Umbilical cord (tissue), 2 donors: Measurements from ENCODE around the gene CDC45. TPM values are rescaled to one million over a fixed set of nuclear protein-coding genes. Genes with fewer than 3 reads are reported as not detected.
A peak's percentile ranks its signal among the peaks of the same experiment; 100 is the strongest.

Experiments used
- DNase-seq: peaks from one replicate; pipeline ENCODE4 v3.0.0-alpha.2; 2015; ENCODE audit warnings: low spot score
- total RNA-seq: library from RNA; depleted of rRNA; stranded (reverse); fragments of >200 nt; gene quantifications from one replicate; pipeline ENCODE4 v1.2.3, GENCODE V29; 2014; ENCODE audit warnings: low replicate concordance; ENCODE audit not compliant: insufficient read depth

CDC45 gene
- total RNA-seq, 1 donor from 2014 or later = 0.96 TPM

DNA sequence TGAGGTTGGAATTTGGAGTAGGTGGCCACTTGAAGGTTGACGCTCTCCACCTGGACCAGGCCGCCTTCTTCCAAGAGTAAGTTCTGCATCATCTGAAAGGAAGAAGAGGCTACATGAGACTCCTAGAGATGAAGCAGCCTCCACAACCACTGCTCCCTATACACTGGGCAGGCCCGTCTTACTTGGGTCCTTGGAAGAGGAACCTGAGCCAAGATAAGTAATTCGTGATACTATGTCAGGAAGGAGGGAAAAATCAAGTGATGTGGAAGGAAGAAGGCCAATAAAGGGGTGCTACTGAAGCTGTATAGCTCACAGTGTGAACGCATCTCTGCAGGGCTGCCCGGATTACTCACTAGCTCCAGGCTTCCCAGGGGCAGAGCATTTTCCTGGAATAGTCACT is 11.8 kb upstream of the CDC45 start:
- DNase-seq = no peak

GRCh38 chr22:19469421-19469820 is 10.3 kb upstream of the CDC45 start:
- DNase-seq = no peak

DNA sequence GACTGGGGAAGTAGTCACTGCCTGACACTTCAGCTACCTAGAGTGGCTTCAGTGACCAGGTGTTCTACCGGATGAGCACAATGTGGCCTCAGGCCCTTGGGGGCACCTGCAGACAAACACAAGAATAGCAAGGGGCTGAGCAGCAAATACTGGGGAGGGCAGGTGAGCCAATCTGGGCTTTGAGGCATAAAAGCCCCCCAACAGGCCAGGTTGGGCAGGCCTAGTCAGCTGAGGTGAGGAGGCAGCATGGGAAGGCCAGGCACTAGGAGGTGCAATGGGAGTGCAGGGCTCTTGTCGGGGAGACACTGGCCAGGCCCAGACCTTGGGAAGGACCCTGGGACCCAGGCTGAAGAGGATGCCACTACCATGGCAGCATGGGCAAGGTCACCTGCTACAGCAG is 9.7 kb upstream of the CDC45 start:
- no peak for DNase-seq

GRCh38 chr22:19471572-19471971 is 8.1 kb upstream of the CDC45 start:
- DNase-seq = no peak

- DNase-seq = no peak
These were observed 7.5 kb upstream of the CDC45 start for GRCh38 chr22:19472233-19472632.

DNA sequence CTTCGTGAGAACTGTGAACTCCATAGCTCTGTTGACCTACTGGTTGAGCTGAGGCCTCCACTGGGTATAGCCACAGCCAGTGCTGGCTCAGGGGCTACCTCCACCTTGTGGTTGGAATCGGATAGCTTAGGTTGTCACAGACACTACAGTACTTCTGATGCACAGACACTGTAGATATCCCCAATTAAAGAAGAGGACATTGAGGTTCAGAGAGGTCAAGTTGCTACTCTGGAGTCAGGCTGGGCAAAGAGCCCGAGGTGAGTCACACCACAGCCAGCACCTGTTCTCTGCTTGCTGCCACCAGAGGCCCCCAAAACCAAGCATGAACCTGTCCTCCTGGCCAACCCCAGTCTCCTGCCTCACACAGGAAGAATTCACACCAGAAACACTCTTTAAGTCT is 6.1 kb upstream of the CDC45 start:
- no peak for DNase-seq

GRCh38 chr22:19476023-19476422 is 3.7 kb upstream of the CDC45 start:
- DNase-seq = no peak

DNA sequence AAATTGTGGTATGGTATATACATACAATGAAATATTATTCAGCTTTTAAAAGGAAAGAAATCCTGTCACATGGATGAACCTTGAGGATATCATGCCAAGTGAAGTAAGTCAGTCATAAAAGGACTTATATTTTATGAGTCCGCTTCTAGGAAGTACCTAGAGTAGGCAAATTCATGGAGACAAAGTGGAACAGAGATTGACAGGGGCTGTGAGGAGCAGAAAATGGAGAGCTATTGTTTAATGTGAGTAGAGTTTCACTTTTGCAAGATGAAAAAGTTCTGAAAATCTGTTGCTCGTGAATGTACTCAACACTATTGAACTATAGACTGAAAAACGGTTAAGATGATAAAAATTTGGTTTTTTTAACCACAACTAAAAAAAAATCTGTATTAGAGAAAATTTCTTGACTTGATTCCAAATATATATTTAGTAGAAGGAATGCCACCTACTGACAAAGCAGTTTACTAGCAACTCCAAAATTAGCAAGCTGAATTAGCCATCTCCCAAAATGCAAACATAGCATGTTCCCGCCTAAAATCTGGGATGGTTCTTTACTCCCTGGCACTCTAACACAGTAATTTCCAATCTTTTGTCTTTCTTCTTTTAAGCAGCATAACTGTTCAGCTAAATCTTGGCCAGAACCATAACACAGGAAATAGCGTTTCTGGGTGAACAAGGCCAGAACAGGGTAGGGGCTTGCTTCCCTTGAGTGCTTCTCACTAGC is 2.2 kb upstream of the CDC45 start:
- DNase-seq = no peak

- no peak for DNase-seq
These were observed 1.4 kb upstream of the CDC45 start for GRCh38 chr22:19478045-19478900.

GRCh38 chr22:19478901-19479354 is 792 bp upstream of the CDC45 start, which contains the start of gene UFD1:
UFD1 (minus strand) TSS chr22:19479193; CDS start chr22:19479085, 108 bp downstream.
- peak; percentile 86 for DNase-seq

DNA sequence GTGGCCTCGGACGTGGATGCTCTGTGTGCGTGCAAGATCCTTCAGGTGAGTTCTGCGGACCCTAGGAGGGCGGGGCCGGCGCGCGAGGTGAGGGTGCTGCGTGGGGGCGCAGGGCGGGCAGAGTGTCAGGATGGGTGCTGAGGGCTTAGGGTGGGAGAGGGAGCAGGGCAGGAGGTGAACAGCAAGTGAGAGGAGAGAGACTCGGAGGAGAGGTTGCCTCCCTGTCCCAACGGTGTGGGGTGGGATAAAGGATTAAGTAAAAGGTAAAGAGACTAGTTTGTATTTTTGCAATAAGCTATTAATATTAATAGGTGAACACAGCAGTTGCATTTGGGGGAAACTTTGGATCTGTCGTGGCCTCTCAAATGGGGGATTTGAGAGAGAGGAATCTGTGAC is 451 bp downstream of the CDC45 start:
- no peak for DNase-seq

GRCh38 chr22:19480789-19481188 is 1.1 kb downstream of the CDC45 start:
- DNase-seq = no peak

DNA sequence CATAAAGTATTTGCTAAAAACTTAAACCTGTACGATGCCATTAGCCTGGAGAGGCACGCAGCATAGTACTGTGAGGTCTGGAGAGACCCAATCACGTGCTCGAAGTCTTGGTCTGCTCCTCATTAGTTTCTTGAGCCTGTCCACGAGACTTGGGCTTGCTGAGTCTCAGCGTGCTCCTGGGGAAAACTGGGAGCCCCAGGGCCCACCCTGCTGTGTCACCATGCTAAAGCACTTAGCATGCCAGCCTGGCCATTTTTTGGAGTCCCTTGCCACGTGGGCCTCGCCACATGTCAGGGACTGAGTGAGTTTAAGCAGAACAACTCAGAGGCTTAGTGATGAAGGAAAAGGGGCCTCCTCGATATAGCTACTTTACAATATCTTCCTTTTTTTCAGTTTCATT is 2.6 kb downstream of the CDC45 start:
- DNase-seq = no peak

GRCh38 chr22:19483481-19484244 is 3.9 kb downstream of the CDC45 start:
- peak; percentile 8 for DNase-seq

- DNase-seq = no peak
These were observed 8.6 kb downstream of the CDC45 start for GRCh38 chr22:19488285-19488684.

DNA sequence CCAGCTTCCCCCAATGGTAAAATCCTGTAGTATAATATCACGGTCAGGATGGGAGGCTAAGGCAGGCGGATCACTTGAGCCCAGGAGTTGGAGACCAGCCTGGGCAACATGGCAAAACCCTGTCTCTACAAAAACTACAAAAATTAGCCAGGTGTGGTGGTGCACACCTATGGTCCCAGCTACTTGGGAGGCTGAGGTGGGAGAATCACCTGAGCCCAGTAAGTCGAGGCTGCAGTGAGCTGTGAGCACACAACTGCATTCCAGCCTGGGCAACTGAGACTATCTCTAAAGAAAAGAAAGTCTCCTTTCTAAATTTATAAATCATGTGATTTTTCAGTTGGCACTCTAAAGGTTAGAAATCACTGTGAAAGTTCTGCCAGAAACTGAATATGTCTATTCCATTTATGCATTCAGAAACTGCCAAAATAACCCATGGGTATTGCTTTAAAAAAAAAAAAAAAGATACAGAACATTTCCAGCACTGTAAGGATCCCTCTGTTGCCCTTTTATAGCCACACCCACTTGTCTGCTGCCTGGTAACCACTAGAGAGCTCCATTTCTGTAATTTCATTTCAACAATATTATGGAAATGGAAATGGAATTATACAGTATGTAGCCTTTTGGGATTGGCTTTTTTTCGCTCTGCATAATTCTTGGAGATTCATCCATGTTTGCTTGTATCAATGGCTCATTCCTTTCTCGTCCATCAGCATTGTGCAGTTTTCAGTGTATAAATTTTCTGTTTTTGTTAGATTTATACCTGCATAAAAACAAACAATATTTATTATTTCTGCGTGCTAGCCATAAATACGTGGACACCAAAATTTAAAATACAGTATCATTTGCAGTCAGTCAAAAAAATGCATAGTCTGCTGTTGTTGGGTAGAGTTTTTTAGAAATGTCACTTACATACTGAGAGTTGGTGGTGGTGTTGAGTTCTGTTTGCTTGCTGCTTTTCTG is 9.4 kb downstream of the CDC45 start:
- DNase-seq = peak; percentile 48

- no peak for DNase-seq
These were observed 11.0 kb downstream of the CDC45 start for GRCh38 chr22:19490628-19491230.

- DNase-seq = no peak
These were observed 12.9 kb downstream of the CDC45 start for GRCh38 chr22:19492504-19493174.

GRCh38 chr22:19494001-19494560 is 14.4 kb downstream of the CDC45 start:
- no peak for DNase-seq
